GM19395 (cell line): ENCODE results near the gene CCN6.

Source experiments
- ATAC-seq: cut with Tn5 transposase; IDR thresholded peaks from one replicate; pipeline ENCODE4 v1.9.1; 2021; ENCODE audit warnings: mild to moderate bottlenecking, moderate library complexity; ENCODE audit not compliant: unreplicated experiment

The CCN6 gene

DNA sequence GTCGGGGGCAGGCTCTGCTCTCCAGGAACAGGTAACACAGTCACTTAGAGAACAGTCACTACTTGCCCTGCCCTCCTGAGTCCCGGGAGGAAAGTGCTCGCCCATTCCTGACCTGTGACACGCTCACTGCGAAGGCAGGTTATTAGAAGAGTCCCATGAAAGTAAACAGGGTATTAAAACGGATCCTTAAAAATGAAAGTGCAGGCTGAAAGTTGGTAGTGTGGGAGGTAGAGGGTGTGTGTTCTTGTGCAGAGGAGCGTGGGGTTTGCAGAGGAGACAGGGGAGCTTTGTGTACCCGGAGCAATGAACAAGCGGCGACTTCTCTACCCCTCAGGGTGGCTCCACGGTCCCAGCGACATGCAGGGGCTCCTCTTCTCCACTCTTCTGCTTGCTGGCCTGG lies at the start of gene CCN6:
TSS of gene CCN6 (plus strand) at position 104 of the 400 bp plus-strand sequence. CDS start at position 358, 254 bp downstream.
- no peak for ATAC-seq

- no peak for ATAC-seq
These were observed 49.5 kb upstream of the CCN6 start for GRCh38 chr6:112004201-112005012.

- no peak for ATAC-seq
These were observed 48.9 kb upstream of the CCN6 start for GRCh38 chr6:112005013-112005371.

DNA sequence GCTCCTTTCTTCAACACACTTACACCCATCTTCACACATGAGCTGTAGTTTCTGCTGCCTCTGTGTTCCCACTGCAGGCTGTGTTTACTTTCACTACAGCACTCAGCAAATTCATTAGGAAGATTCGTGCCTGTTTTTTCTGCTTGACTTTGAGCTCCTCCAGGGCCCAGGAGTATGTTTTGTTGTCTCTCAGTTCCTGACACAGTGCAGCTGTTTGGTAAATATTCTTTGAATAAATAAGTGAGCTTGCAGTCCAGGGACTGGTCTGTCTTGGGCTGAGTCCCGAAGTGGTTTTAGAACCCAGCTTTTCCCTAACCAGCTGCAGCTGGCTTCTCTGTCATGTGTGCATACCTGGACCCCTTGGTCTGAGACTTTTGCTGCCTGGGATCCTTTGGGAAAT lies 46.6 kb upstream of the CCN6 start:
- no peak for ATAC-seq

DNA sequence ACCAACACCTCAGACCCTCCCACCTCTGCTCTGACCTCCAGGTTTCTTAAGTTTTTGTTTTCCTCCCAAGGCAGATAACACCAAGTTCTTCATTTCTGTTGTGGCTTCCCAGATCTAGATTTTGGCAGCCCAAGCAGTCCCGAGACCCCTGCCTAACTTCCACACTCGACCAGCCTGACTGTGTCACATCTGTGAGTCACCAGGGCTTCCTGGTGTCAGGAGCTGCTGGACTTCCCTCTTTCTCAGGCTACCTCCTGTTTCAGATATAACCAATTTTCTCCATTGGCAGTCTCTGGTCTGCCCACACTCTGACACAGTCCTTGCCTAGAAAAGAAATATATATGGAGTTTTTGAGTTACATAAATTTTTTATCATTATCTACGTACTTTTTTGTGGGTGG lies 46.1 kb upstream of the CCN6 start:
- ATAC-seq: no peak

GRCh38 chr6:112008482-112008881 lies 45.4 kb upstream of the CCN6 start:
- no peak for ATAC-seq

DNA sequence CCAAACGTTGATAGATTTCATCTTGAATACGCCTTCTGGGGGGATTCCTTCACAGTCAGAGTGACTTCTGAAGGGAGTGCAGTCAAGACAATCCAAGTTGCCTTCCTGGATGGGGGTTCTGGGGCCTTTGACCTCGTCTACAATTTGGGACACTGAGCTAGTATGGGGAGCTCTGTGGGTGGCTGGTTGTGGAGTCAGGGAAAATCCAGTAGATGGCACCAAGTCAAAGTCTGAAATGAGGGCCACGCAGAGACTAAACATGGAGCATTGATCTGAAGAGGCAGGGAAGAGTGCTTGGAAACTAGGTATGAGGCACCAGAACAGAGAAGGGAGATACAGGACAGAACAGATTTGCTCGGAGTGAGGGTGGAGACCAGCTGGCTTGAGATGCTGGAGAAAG lies 43.6 kb upstream of the CCN6 start:
- ATAC-seq: no peak

DNA sequence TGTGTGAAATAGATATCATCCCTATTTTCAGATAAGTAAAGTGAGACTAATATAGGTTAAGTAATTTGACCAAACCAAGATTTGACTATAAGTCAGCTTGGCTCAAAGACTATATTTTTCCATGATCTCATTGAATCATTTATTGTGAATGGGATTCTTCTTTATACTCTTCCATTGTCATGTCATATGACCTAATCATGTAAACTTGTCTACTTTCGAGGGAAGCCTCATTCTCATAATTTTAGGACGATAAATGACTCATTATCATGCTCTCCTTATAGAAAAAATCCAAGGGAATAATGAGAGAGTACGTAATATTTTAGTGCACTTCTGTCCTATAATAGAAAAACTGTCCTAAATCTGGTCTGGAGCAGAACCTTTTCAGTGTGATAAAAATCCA lies 40.9 kb upstream of the CCN6 start:
- no peak for ATAC-seq

DNA sequence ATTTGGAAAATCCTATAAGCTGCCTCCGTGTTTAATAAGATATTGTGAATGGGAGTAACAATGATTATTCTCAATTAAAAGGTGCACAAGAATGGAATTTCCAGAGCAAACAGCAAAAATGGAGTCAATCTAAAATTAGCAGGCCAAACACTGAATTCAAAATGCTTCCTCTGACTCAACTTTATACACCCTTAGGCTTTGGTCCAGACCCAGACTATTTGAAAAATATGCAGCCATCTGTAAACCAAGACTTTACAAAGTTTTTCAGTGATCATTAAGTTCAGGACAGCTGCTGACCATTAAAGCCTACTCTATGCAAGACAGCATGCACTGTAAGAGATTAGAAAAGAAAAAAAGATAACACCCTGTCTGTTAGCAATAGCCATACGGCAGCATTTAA lies 39.4 kb upstream of the CCN6 start:
- no peak for ATAC-seq

- no peak for ATAC-seq
These were observed 38.2 kb upstream of the CCN6 start for GRCh38 chr6:112015725-112016124.

DNA sequence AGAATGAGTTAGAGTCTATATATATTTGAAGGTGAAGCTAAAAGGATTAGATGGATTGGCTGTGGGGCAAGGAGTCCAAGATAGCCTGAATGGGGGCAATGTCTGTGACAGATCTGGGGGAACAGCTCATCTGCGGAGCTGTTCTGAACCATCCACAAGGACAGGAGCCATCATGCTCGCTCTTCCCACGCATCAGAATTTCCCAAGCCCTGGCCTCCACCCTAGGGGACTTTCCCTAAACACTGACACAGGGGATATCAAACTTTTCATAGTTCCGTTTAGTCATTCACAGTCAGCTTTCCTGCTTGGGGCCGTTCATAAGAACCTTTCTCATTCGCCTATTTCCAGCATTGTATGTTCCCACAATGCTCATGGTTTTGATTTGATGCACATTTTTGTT lies 37.6 kb upstream of the CCN6 start:
- ATAC-seq: no peak

DNA sequence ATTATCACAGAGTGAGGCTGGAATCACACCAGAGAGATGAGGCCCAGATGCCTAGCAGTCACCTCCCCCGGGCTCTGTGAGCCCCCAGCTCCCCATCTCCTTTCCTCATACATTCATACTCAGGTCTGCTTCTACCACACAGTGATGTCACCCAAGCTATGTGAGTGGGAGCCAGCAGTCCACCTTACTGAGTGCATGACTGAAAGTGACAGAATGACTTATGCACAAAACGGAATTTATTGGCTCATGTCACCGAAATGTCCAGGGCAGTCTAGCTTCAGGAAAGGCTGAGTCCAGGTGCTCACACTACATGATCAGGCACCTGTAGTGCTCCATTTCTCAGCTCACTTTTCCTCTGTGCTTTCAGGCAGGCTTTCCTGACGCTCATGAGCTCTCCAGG lies 36.7 kb upstream of the CCN6 start:
- ATAC-seq: no peak

GRCh38 chr6:112017760-112018537 lies 36.0 kb upstream of the CCN6 start:
- ATAC-seq: no peak

DNA sequence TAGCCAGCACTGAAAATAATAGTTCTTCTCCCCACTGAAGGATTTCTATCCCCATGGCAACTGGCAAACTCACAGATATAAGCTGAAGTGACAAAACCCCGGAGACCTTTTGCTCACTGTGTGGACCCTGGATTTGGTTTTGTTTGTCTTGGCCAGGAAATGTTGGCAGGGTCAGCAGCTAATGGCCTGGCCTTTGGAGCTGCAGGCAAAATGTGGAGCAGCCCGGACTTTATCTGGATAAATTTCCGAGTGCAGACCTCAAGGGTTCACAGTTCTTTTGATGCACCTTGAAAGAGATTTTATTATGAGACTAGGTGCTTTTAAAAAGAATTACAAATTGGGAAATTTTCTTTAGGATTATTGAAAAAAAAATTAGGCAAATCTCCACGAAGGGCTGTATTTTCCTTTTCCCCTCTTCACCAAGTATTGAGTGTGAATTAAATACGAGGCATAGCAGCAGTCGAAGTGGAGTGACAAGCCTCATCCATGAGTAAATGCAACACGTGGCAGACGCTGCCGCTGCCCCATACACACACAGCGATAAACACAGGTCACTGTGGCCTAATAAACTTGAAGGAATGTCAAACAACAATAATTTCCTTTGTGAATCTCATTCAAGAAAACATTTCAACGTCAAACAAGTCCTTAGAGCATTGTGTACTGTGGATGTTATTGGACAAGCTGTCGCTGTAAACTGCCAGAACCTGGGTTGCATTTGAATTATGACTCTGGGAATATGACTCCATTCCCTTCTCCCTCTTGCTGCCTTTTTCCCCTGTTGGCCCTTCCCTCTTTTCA lies 35.1 kb upstream of the CCN6 start:
- ATAC-seq: no peak

DNA sequence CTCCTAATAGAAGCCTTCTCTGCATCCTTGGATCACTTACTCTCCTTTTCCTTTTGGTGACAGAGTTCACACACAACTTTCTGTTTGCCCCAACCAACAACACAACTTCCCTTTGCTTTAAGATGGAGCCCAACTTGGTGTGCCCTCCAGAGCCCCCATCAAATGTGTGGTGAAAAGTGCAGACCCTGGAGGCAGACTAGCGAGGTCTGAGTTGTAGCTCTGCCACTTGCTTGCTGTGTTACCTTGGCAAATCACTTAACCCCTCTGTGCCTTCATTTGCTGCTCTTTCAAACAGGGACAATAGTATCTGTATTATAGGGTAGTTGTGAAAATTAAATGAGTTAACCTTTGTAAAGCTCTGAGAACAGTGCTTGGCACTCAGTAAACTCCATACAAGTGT lies 34.3 kb upstream of the CCN6 start:
- ATAC-seq: no peak

DNA sequence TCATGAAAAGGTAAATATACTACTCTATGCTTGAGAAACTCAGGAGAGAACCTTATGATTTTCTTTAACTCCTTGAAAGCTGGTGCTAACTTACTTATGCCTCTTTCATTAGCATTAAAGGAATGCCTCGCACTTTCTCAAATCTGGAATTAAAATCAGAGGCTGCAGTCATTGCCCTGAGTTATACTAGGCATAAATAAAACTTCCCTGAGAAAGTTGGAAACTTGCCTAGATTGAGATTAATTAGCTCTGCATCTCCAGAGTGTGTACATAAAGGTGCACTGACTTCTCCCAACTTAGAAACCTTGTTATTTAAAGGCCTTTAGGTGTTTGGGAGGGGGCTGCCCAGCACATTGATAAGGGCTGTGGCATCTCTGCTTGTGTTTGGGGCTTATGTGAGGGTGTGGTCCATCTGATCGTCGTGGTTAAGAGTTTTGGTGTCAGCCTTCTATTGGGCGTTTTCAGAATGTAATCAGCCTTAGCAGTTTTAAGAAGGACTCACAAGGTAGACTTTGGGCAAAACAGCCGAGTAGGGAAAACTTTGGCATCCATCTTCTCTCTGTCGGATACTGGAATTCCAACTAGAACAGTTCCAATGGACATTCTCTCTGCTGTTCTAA lies 32.1 kb upstream of the CCN6 start:
- ATAC-seq: no peak

GRCh38 chr6:112022749-112023148 lies 31.2 kb upstream of the CCN6 start:
- ATAC-seq: no peak

- ATAC-seq: no peak
These were observed 29.4 kb upstream of the CCN6 start for GRCh38 chr6:112024464-112024863.

DNA sequence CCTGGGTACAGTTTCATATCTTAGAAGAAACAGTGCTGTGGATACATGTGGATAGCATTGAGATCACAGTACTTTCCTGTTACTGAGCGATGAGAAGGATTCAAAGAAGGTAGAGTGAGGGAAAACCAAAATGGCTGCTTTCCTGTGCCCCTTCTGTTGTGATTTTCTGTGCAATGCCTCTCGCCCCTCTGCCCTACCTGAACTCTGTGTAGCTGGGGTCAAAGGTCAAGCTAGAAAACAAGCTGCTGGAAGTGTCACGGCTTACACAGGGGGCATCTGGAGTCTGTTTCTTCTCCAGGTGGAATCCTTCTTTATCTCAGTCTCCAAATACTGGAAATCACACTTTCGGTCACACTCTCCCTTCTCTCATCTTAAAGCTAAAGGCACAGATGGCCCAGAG lies 27.0 kb upstream of the CCN6 start:
- ATAC-seq: no peak

DNA sequence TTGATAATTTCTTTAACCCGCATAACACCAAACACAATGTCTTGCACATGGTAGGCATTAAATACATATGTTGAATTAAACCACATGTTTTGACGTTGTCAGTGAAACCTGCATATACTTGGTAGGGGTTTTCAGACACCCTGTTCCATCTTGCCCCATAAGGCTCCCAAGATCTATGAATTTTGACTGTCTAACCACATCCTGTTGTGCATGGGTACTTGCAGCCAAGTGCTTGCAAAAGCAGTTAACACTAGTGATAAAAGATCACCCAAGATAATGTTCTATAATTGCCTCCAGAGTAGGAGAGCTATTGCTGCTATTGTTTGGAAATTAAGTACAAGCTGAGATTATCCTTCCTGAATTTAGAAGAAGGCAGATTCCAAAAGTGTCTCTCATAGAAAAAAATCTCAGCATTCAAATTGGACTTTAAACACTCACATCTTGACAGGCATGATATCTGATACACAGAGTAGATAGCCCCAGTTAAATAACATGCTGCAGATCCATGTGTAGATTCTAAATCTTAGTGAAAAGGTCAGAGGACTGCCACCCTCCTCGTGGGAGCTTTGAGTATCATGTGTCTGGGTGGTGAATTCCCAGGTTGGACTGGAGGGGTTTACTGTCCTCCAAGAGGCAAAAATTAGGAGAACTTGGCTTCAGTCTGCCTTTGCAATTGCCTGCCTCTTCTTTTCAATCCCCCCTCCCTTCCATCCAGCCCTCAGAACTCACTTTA lies 25.8 kb upstream of the CCN6 start:
- no peak for ATAC-seq
